ENCODE measurements around the gene MAP3K7.

DNA sequence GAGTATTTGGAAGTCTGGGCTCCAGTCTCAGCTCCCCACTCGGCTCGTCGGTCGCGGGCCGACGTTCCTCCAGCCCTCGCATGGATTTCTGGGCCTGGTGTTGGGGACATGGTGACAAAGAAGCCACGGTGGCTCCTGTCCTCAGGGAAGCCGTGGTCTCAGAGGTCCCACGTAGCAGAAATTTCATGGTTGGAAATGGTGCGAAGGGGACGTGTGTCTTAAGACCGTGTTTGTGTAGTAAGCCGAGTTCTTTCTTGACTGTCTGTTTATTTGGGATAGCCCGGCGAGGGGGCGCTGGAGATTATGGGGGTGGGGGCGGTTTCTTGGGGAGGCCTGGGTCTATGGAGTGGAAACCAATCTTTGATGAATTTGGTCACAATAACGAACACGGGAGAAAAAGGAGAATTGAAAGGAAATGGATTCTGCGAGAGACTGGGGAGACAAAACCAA, 23.5 kb upstream of the MAP3K7 start:
- TF ChIP-seq EZH2 (IDR thresholded peaks at IDR 0.05; ENCODE audit: low read length, unreplicated experiment), result no peak
- TF ChIP-seq, protein P1, sequence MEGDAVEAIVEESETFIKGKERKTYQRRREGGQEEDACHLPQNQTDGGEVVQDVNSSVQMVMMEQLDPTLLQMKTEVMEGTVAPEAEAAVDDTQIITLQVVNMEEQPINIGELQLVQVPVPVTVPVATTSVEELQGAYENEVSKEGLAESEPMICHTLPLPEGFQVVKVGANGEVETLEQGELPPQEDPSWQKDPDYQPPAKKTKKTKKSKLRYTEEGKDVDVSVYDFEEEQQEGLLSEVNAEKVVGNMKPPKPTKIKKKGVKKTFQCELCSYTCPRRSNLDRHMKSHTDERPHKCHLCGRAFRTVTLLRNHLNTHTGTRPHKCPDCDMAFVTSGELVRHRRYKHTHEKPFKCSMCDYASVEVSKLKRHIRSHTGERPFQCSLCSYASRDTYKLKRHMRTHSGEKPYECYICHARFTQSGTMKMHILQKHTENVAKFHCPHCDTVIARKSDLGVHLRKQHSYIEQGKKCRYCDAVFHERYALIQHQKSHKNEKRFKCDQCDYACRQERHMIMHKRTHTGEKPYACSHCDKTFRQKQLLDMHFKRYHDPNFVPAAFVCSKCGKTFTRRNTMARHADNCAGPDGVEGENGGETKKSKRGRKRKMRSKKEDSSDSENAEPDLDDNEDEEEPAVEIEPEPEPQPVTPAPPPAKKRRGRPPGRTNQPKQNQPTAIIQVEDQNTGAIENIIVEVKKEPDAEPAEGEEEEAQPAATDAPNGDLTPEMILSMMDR (conservative IDR thresholded peaks at IDR 0.05; ENCODE audit: low read depth, low read length), result no peak
